ENCODE data around the gene ROS1. TPM values are rescaled to one million over a fixed set of nuclear protein-coding genes. Genes with fewer than 3 reads are reported as not detected.

ROS1 gene
- total RNA-seq = under 1 TPM in 3 of 9 donors, not detected in 6; 0.04 to 0.07 (median 0.06) TPM
- under 1 TPM in 1 of 2 donors, not detected in 1; 0.01 TPM for polyA plus RNA-seq
- long read RNA-seq, donor 1 = 0 reads
- long read RNA-seq, donor 2 = 0 reads
- long read RNA-seq, donor 3 = 0 reads

GRCh38 chr6:117425431-117426153 is at the start of gene ROS1:
Gene ROS1 (minus strand): TSS chr6:117425942. CDS start chr6:117425656, 286 bp downstream.
- H3K9me3 ChIP-seq = peaks cover 0 to 6% (median 0%) of the 10 kb centered on the region in 12 donors
- H3K4me3 ChIP-seq = no peak within 1 kb of the TSS
- no peaks in the 10 kb centered on the region for H3K36me3 ChIP-seq
- no peak for ATAC-seq
- no peak for TF ChIP-seq POLR2A (IDR thresholded peaks at IDR 0.05)
- TF ChIP-seq CTCF (IDR thresholded peaks at IDR 0.05) = no peak
- intact Hi-C loops (cut with DNase I) = no loop called here
- H3K4me1 ChIP-seq = no peaks in the 10 kb centered on the region
- 56 to 66% (median 64%) methylated on average over 6 of the region's 6 CpGs for WGBS, 4 donors
- H3K27me3 ChIP-seq = peaks cover 0 to 3% (median 0%) of the 10 kb centered on the region in 9 donors
- no peak for DNase-seq
- H3K27ac ChIP-seq = no peak within 1 kb of the TSS

GRCh38 chr6:117473401-117473800 is 47.7 kb upstream of the ROS1 start:
- Histone ChIP-seq H3K4me3 (no peak overlapping the region), H3K27me3 (no peaks in the 10 kb centered on the region), H3K4me1 (peaks cover 0 to 6% (median 0%) of the 10 kb centered on the region in 12 donors), H3K9me3 (no peaks in the 10 kb centered on the region), H3K27ac (no peak overlapping the region), H3K36me3 (no peaks in the 10 kb centered on the region)
- WGBS, 4 donors = 91 to 100% (median 96%) methylated on average over 1 of the region's 1 CpG
- intact Hi-C loops (cut with DNase I) = no loop called here
- TF ChIP-seq CTCF (IDR thresholded peaks at IDR 0.05) (no peak), POLR2A (IDR thresholded peaks at IDR 0.05) (no peak)
- DNase-seq (no peak), ATAC-seq (no peak)

GRCh38 chr6:117472667-117473066 is 46.9 kb upstream of the ROS1 start:
- Histone ChIP-seq H3K36me3 (no peaks in the 10 kb centered on the region), H3K4me1 (no peaks in the 10 kb centered on the region), H3K4me3 (no peak overlapping the region), H3K27ac (no peak overlapping the region), H3K9me3 (no peaks in the 10 kb centered on the region), H3K27me3 (no peaks in the 10 kb centered on the region)
- DNase-seq = no peak
- intact Hi-C loops (cut with DNase I) = no loop called here
- ATAC-seq = no peak
- 89 to 95% (median 94%) methylated on average over 3 of the region's 3 CpGs for WGBS, 4 donors
- TF ChIP-seq POLR2A (IDR thresholded peaks at IDR 0.05) = no peak
- no peak for TF ChIP-seq CTCF (IDR thresholded peaks at IDR 0.05)

GRCh38 chr6:117469791-117470190 is 44.0 kb upstream of the ROS1 start:
- WGBS, 4 donors = 84 to 91% (median 89%) methylated on average over 3 of the region's 3 CpGs
- ATAC-seq = no peak

More at GRCh38 chr6:117469791-117470190, 44.0 kb upstream of the ROS1 start:
- no peak overlapping the region for H3K27ac ChIP-seq
- no peaks in the 10 kb centered on the region for H3K9me3 ChIP-seq
- TF ChIP-seq POLR2A (IDR thresholded peaks at IDR 0.05) (no peak), CTCF (IDR thresholded peaks at IDR 0.05) (no peak)
- H3K4me3 ChIP-seq = no peak overlapping the region
- no peaks in the 10 kb centered on the region for H3K27me3 ChIP-seq
- intact Hi-C loops (cut with DNase I) = no loop called here
- H3K36me3 ChIP-seq = no peaks in the 10 kb centered on the region
- no peaks in the 10 kb centered on the region for H3K4me1 ChIP-seq
- DNase-seq = no peak
